ENCODE data around the gene CSPG4.

DNA sequence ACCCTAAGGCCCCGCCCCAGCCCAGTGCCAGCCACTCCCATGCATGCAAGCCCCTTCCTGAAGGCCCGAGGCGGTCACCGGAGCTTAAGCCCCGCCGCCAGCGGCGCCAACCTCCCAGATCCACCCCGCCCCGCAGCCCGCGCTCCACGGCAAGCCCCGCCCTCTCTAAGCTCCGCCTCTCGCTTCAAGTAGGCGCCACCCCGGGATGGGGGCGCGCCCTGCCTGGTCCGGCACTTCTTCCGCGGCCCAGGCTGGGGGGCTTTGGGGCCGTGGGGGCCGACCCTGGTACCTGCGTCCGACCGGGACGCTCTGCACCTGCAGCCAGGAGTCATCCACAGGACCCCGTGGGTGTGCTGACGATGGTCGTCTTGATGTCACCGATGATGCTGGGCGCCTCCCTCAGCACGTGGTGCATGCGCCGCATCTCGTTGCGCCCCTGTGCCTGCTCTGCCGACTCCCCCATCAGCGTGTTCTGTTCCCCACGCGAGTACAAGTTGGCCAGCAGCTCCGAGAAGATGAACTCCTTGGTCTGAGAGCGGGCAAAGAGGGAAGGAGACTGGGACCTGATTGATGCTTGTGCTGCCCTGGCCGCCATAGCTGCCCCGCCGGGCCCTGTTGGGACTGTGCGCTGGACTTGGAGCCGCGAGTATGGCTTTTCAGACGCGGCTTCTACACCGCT lies 26.1 kb upstream of the CSPG4 start:
- no peak for TF ChIP-seq CTCF (IDR thresholded peaks at IDR 0.05; ENCODE audit: insufficient read depth, low read length)
- TF ChIP-seq POLR2AphosphoS5 (IDR thresholded peaks at IDR 0.05; ENCODE audit: low read depth) = no peak
- TF ChIP-seq, protein P1, sequence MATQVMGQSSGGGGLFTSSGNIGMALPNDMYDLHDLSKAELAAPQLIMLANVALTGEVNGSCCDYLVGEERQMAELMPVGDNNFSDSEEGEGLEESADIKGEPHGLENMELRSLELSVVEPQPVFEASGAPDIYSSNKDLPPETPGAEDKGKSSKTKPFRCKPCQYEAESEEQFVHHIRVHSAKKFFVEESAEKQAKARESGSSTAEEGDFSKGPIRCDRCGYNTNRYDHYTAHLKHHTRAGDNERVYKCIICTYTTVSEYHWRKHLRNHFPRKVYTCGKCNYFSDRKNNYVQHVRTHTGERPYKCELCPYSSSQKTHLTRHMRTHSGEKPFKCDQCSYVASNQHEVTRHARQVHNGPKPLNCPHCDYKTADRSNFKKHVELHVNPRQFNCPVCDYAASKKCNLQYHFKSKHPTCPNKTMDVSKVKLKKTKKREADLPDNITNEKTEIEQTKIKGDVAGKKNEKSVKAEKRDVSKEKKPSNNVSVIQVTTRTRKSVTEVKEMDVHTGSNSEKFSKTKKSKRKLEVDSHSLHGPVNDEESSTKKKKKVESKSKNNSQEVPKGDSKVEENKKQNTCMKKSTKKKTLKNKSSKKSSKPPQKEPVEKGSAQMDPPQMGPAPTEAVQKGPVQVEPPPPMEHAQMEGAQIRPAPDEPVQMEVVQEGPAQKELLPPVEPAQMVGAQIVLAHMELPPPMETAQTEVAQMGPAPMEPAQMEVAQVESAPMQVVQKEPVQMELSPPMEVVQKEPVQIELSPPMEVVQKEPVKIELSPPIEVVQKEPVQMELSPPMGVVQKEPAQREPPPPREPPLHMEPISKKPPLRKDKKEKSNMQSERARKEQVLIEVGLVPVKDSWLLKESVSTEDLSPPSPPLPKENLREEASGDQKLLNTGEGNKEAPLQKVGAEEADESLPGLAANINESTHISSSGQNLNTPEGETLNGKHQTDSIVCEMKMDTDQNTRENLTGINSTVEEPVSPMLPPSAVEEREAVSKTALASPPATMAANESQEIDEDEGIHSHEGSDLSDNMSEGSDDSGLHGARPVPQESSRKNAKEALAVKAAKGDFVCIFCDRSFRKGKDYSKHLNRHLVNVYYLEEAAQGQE (IDR thresholded peaks at IDR 0.05; ENCODE audit: insufficient replicate concordance, low read depth) = no peak
